Progenitor cell of endocrine pancreas (in vitro differentiated cells): Measurements from ENCODE around the gene SEPTIN8. TPM values are rescaled to one million over a fixed set of nuclear protein-coding genes. Genes with fewer than 3 reads are reported as not detected.

Experiments used
- DNase-seq: peaks from one replicate; pipeline ENCODE4 v3.0.0; 2021; ENCODE audit warnings: low spot score; ENCODE audit not compliant: unreplicated experiment
- H3K27ac Mint-ChIP-seq: 2 replicates; pipeline ENCODE4 v1.8.0; 2021; ENCODE audit warnings: mild to moderate bottlenecking, moderate library complexity, mixed read lengths
- H3K27me3 Mint-ChIP-seq: 2 replicates; pipeline ENCODE4 v1.8.0; 2021; ENCODE audit warnings: mixed read lengths
- H3K36me3 Mint-ChIP-seq: 2 replicates; pipeline ENCODE4 v1.8.0; 2022; ENCODE audit warnings: mixed read lengths; ENCODE audit not compliant: insufficient read depth
- H3K4me1 Mint-ChIP-seq: 2 replicates; pipeline ENCODE4 v1.8.0; 2021; ENCODE audit warnings: low read depth, mixed read lengths
- H3K4me3 Mint-ChIP-seq: 2 replicates; pipeline ENCODE4 v1.8.0; 2021; ENCODE audit warnings: low read depth, mild to moderate bottlenecking, moderate library complexity, mixed read lengths
- H3K9me3 Mint-ChIP-seq: 2 replicates; pipeline ENCODE4 v1.8.0; 2021; ENCODE audit warnings: low read depth, mixed read lengths
- CTCF ChIP-seq: fragments of 200-600 bp; sonication (generic); IDR thresholded peaks from one replicate; pipeline ENCODE4 v1.5.0; 2021; ENCODE audit warnings: antibody characterized with exemption, mild to moderate bottlenecking; ENCODE audit not compliant: unreplicated experiment
- total RNA-seq: library from RNA; stranded (reverse); gene quantifications from 2 replicates; pipeline ENCODE4 v1.2.1, GENCODE V29; 2021

SEPTIN8 gene
- total RNA-seq, 1 donor from 2014 or later = 67.2 TPM

DNA sequence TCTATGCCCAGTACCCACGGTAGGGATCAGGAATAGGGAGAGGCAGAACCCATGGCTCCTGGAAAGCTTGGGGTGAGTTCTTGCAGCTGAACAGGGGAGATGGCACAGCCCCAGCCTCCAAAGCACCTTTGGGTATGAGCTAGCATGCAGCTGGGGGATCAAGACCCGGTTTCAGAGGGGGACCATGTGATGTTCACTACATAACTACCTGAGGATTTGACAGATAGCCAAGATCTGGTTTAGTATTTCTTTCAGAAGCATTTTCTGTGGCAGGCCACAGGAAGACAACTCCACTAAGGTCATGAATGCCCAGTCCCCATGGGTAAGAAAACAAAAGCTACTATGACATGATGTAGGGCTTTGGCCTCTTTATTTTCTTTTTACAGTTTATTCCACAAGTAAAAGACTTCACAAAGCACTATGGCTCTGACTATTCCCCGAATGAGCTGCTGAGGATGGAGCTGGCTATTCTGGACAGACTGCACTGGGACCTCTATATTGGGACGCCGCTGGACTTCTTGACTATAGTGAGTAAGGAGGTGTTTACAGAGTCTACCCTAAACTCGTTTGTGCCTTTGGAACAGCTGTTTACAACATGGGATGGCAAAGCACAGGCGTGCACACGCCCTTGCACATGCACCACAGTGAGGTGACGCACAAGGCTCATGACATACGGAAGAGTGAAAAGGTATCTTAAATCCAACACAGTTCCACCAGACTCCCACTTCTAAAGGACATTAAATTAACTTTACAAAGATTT is 26.4 kb downstream of the SEPTIN8 start:
- Mint-ChIP-seq H3K27ac (no peak overlapping the region), H3K27me3 (peaks cover 45% of the 10 kb centered on the region), H3K4me1 (no peaks in the 10 kb centered on the region), H3K9me3 (no peaks in the 10 kb centered on the region), H3K4me3 (no peak overlapping the region), H3K36me3 (no peaks in the 10 kb centered on the region)
- no peak for DNase-seq
- TF ChIP-seq CTCF = no peak

DNA sequence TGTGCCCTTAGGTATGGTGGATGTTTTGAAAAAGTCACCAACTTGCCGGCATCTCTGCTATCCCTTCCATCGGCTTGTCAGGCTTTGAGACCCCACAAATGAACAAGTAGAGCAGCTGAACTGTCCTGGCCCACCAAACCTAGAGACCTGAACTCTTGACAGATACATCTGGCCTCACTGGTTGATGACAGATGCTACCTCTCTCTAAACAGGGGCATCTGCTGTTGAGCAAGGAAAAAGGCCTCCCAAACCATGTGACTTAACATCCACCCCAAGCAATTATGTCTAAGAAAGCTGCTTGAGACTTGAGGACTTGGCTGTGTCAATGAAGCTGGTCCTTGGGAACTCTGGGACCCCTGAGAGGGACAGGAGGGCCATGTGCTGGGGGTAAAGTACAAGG is 27.5 kb downstream of the SEPTIN8 start:
- Mint-ChIP-seq H3K9me3 (no peaks in the 10 kb centered on the region), H3K4me3 (no peak overlapping the region), H3K27me3 (peaks cover 55% of the 10 kb centered on the region), H3K27ac (no peak overlapping the region), H3K4me1 (no peaks in the 10 kb centered on the region), H3K36me3 (no peaks in the 10 kb centered on the region)
- no peak for DNase-seq
- TF ChIP-seq CTCF = no peak

- Mint-ChIP-seq H3K9me3 (no peaks in the 10 kb centered on the region), H3K4me1 (no peaks in the 10 kb centered on the region), H3K4me3 (peak overlapping the region; percentile 21), H3K36me3 (no peaks in the 10 kb centered on the region), H3K27ac (no peak overlapping the region), H3K27me3 (peaks cover 58% of the 10 kb centered on the region)
- TF ChIP-seq CTCF = no peak
- DNase-seq = no peak
These were observed 28.5 kb downstream of the SEPTIN8 start for GRCh38 chr5:132748522-132749000.

DNA sequence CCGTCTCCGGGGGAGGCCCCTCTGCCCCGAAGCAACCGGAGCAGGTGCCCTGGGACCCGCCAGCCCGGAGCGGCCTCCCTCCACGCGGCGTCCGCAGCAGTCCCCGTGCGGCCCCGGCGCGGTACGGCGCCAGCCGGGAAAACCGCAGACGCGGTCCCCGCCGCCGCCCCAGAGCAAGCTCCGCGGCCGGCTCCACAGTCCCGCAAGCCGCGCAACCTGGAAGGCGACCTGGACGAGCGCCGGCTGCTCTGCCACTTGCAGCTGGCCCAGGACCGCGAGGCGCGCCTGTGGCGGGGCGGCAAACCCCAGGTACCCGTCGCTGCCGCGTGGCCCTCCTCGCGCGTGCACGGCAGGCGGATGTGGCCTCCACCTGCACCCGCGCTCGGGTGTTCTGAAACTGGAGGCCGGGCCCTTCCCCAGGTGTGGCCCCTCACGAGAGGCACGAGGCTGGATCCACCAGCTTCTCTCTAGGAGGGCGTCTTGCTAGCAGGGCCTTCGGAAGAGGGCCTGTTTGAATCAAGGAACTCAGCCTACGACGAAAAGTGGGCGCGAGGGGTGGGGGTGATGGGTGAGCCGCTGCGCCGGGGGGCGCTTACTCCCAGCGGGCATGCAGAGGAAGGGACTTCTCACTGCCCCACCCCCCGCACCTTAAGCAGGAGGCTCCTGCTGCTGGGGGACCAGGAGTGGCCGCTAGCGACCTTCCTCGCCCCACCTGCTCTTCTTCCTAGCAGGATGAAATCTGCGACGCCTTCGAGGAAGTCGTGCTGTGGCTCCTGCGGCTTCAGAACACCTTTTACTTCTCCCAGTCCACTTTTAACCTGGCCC is 29.2 kb downstream of the SEPTIN8 start:
- peak overlapping the region; percentile 21 for H3K4me3 Mint-ChIP-seq
- H3K27ac Mint-ChIP-seq = no peak overlapping the region
- H3K27me3 Mint-ChIP-seq = peaks cover 62% of the 10 kb centered on the region
- no peaks in the 10 kb centered on the region for H3K9me3 Mint-ChIP-seq
- no peaks in the 10 kb centered on the region for H3K4me1 Mint-ChIP-seq
- DNase-seq = peak; percentile 23
- no peaks in the 10 kb centered on the region for H3K36me3 Mint-ChIP-seq
- TF ChIP-seq CTCF = no peak

GRCh38 chr5:132746954-132747615 is 30.0 kb downstream of the SEPTIN8 start, which contains the start of gene CCNI2:
CCNI2 (plus strand) TSS chr5:132747426; CDS start chr5:132747496, 70 bp downstream.
- DNase-seq = peak; percentile 24
- no peaks in the 10 kb centered on the region for H3K9me3 Mint-ChIP-seq
- no peaks in the 10 kb centered on the region for H3K4me1 Mint-ChIP-seq
- H3K27me3 Mint-ChIP-seq = peaks cover 63% of the 10 kb centered on the region
- no peaks in the 10 kb centered on the region for H3K36me3 Mint-ChIP-seq
- no peak within 1 kb of the TSS for H3K27ac Mint-ChIP-seq
- TF ChIP-seq CTCF = peak; percentile 58
- H3K4me3 Mint-ChIP-seq = peak within 1 kb of the TSS; percentile 56
